ENCODE results near the gene ARHGAP28.

- TF ChIP-seq, protein P1, sequence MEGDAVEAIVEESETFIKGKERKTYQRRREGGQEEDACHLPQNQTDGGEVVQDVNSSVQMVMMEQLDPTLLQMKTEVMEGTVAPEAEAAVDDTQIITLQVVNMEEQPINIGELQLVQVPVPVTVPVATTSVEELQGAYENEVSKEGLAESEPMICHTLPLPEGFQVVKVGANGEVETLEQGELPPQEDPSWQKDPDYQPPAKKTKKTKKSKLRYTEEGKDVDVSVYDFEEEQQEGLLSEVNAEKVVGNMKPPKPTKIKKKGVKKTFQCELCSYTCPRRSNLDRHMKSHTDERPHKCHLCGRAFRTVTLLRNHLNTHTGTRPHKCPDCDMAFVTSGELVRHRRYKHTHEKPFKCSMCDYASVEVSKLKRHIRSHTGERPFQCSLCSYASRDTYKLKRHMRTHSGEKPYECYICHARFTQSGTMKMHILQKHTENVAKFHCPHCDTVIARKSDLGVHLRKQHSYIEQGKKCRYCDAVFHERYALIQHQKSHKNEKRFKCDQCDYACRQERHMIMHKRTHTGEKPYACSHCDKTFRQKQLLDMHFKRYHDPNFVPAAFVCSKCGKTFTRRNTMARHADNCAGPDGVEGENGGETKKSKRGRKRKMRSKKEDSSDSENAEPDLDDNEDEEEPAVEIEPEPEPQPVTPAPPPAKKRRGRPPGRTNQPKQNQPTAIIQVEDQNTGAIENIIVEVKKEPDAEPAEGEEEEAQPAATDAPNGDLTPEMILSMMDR (IDR thresholded peaks at IDR 0.05): no peak
- no peak for TF ChIP-seq POLR2A (IDR thresholded peaks at IDR 0.05; ENCODE audit: low read depth)
- TF ChIP-seq EP300 (IDR thresholded peaks at IDR 0.05): no peak
Observed at GRCh38 chr18:6782861-6783260, 53.3 kb downstream of the ARHGAP28 start.
